HL-60/S4 treated with phorbol 12-myristate 13-acetate at 8.2 ng/mL for 4 days and 3 days (cell line): ENCODE results near the gene SPZ1.
"Not testable (repeated sequence)": the region's sequence is repeated elsewhere in the genome, so short reads cannot be mapped to it uniquely, and the experiment has no call there.

Source experiments
- in situ Hi-C: fragments of 300-500 bp; cut with MboI; formaldehyde crosslinking; loops from 2 replicates; pipeline ENCODE4 v1.15.0; 2022; ENCODE audit warnings: low sequenced_read_pairs

SPZ1 gene

GRCh38 chr5:80324912-80325311, 5.1 kb downstream of the SPZ1 start:
- in situ Hi-C loops = loop anchor here (25.0 kb wide), 1 partner anchor 238 kb away; no protein-coding TSS in a partner anchor

DNA sequence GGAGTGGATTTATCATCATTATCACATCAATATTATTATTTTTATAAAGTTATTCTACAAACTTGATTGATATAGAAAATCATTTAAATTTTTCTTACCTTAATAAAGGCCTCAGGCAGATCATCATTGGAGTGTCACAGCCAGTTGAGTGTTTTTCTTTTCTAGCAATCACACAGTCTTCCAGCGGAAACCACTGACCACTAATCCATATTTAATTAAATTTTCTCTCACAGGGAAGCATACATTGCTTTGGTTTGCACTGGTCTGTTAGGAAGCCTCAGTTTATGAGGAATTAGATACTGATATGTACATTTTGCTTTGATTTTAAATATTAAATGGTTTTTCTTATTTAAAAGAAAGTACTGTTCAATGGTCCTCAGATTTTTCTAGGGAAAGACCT, 6.7 kb downstream of the SPZ1 start:
- in situ Hi-C loops = no loop called here

DNA sequence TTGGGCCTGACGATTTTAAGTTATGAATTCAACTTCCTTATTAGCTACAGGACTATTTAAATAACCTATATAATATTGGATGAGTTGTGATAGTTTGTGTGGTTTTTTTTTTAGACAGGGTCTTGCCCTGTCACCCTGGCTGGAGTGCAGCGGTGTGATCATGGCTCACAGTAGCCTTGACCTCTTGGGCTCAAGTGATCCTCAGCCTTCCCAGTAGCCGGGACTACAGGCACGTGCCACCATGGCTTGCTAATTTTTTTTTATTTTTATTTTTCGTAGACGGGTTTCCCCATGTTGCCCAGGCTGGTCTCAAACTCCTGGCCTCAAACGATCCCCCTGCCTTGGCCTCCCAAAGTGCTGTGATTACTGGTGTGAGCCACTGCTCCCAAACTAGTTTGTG, 17.6 kb downstream of the SPZ1 start:
- in situ Hi-C loops = no loop called here

DNA sequence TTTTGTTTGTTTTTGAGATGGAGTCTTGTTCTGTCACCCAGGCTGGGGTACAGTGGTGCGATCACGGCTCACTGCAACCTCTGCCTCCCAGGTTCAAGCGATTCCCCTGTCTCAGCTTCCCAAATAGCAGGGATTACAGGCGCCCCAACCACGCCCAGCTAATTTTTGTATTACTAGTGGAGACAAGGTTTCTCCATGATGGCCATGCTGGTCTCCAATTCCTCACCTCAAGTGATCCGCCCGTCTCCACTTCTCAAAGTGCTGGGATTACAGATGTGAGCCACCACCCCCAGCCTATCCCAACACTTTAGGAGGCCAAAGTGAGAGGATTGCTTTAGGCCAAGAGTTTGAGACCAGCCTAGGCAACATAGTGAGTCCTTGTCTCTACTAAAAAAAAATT, 19.3 kb downstream of the SPZ1 start:
- in situ Hi-C loops = no loop called here

DNA sequence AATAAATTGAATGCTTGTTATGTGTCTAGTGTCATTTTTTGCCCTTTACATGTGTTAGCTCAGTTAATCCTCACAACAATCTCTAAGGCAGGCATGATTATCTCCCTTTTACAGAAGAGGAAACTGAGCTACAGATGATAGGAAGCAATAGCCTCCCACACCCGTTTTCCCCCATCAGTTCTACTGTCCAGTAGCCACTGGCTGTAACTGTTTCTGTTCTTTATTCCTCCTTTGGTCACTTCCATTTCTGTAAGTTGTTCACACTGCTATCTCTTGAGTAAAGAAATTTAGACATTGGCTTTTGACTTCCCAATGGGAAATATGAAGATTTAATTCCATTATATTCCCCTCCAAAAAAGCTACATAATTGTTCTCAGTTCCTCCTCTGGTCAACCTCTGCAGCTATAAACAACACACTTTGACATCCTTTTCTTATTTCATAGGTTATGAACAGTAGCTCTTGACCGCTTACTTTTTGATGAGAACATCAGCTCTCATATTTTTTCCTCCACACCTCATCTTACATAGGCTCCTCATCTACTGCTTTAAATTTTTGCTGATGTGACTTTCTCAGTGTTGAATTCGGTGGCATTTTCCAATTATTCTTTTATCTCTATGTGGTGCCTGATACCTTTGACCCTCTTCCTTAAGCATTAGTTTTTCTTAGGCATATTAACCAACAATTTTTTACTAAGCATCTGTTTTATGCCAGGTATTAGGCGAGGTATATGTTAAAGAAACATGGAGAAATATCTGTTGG, 21.4 kb downstream of the SPZ1 start:
- in situ Hi-C loops = no loop called here

- in situ Hi-C loops = no loop called here
These were observed 23.3 kb downstream of the SPZ1 start for GRCh38 chr5:80343067-80343466.

DNA sequence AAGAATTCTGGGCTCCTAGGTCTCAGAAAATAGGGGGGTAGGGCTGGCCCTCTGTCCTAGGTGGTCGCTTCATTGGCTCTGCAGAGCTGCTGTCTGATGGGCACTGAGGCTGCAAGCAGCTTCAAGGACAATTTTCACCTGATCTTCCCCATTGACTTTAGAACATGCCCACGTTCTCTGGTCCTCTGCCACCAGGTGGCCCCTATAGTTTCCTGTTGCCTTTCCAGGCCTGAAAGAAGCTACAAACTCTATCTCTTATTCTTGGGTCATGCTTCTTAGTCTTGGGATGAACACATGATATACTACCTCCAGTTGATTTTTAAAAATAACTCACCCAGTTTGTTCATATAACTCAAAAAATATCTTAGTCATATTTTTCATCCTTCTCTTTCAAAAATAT, 26.3 kb downstream of the SPZ1 start:
- in situ Hi-C loops = no loop called here

DNA sequence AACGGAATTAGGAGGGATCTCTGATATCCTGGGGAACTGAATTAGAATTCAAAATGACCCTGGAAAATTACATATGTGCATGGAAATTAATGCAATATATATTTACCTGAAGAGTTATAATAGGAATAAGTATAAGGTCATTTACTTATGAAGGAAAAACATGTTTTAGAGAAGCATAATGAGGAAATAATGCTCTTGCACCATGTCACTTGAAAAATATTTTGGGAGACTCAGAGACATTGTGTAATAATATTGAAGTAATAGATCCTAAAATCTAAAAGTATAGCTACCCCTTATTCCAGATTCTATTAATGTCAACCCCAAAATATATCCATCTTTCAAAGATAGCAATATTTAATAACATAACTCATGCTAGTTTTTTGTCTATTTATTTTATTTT, 28.4 kb downstream of the SPZ1 start:
- in situ Hi-C loops = no loop called here

DNA sequence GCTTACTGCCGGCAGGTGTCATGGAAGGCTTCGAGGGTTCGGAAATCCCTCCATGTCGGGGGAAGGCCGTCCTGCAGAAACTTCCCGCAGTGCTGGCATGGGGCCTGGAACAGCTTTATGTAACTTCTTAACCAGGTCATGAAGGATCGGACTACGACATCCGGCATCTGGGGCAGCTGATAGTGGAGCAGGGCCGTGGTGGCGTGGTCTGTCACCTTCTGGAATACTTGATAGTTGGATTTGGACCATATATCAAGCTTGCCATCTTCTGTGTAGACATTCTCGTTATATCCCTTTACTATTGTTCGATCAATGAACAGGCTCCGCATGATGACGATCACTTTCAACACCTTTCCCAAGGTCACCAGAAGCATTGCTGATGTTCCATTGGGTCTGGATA, 31.2 kb downstream of the SPZ1 start:
- in situ Hi-C loops = not testable (repeated sequence)

DNA sequence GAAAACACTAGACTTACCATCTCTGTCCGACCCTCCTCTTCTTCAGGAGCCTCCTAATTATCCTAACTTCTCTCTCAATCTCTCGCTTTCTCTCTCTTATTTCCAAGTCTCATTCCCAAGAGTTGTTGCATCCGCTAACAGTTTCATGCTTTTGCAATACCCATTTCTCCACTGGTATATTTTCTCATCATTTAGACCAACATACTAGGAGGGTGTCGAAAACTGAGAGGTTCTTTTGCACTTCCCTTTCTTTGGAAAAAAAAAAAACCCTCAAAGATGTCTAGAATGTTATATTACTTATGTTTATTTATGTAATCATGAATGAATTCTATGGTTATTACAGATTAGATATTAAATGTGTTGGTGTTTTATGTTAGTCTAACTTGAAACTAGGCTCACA, 35.9 kb downstream of the SPZ1 start:
- in situ Hi-C loops = no loop called here

DNA sequence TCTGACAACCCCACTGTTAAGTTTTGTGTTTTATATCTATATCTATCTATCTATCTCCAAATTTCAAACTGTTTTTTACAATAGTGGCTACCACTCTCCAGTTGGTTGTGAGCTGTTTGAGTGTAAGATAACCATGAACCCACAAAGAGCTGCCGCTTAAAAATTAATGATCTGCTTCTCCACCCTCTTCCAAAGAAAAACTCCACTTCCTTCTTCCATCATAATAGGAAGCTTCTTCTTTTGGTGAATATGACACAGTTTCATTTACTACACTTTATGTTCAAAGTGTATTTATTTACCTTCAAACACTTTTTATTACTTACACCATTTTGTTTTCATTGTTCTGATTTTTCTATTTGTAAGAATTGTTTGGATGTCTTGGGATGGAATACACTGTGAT, 37.9 kb downstream of the SPZ1 start:
- in situ Hi-C loops = no loop called here

GRCh38 chr5:80360914-80361444, 41.2 kb downstream of the SPZ1 start:
- in situ Hi-C loops = no loop called here

DNA sequence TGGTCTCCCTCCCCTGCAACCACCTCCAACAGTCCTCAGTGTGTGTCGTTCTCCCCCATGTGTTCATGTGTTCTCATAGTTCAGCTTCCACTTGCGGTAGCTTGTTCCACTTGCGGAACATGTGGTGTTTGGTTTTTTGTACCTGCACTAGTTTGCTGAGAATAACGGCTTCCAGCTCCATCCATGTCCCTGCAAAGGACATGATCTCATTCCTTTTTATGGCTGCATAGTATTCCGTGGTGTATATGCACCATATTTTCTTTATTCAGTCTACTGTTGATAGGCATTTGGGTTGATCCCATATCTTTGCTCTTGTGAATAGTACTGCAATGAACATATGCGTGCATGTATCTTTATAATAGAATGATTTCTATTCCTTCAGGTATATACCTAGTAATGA, 45.1 kb downstream of the SPZ1 start:
- in situ Hi-C loops = no loop called here

- in situ Hi-C loops = no loop called here
These were observed 49.1 kb downstream of the SPZ1 start for GRCh38 chr5:80368661-80369480.

DNA sequence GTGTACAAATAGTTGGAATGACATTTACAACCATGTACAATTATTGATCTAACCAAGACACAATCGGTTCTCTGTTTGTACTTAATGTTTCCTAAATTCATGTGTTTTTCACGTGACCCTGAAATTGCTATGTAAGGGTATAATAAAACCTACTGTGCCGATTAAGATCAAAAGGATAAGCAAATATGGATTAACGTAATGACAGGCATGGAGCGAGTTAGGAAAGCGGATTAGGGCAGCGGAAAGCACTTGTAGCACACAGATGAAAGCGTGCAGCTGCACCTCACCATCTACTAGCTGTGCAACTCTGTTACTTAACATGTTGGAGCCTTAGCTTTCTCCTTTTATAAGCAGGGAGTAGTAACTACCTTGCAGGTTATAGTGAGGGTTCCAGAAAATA, 49.7 kb downstream of the SPZ1 start:
- in situ Hi-C loops = no loop called here

DNA sequence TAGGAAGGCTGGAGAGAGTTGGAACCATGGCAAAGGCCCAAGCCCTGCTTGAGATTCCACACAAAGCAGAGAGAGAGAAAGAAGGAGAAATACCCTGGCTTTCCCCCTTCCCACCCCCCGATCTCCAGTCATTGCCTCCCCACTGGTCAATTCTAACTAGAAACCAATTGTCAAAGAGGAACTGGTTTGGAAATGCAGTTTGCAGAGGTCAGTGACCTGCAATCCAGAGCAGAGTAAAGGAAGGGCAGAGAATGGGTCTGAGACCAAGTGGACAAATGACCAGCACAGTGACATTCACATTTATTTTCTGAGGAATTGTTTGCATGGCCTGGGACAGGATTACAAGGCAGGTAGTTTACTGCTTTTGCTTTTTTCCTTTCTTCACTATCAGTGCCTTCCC, 50.6 kb downstream of the SPZ1 start:
- in situ Hi-C loops = no loop called here
